ENCODE results near the gene ISOC1. TPM values are rescaled to one million over a fixed set of nuclear protein-coding genes. Genes with fewer than 3 reads are reported as not detected.

ISOC1 gene
- 22.6 TPM for polyA plus RNA-seq (2013, experiment 1 of 2)
- polyA plus RNA-seq (2013, experiment 2 of 2): 24.3 TPM

DNA sequence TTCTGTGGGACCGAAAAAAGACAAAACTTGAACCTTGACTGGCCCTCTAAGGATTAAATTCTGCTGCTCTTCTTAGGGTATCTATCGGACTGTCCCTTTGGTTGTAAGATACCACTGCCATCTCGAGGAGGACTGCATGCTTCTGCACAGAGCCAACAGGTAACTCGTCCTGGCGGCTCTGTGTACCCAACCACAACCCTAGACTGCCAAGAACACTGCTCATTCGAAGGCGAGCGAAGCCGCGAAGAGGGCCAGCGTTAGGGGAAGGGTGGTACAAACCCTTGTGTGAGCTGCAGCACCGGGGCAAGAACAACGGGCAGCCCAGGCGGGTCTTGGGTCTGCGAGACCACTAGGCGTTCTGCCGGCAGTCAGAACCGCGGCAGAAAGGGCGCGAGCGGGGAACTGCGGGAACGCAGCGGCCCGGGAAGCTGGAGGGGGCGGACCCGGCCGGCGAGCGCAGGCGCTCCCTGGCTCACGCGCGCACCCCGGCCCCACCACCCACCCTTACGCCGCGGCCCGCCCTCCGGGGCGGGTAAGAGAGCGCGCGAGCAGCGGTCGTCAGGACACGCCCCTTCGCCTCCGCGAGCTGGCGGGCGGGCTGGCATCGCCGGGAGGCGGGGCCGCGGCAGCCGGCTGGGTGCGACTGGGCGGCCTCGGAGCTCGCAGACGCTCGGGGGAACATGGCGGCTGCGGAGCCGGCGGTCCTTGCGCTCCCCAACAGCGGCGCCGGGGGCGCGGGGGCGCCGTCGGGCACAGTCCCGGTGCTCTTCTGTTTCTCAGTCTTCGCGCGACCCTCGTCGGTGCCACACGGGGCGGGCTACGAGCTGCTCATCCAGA lies at the start of gene ISOC1:
Gene ISOC1 (plus strand): TSS at position 663 of the 837 bp plus-strand sequence. CDS start 18 bp downstream, at position 681.
- Histone ChIP-seq H3K9ac (ENCODE audit: low read depth, low read length) (peak within 1 kb of the TSS; percentile 81), H3K9me3 (ENCODE audit: insufficient read depth, low read depth, low read length) (no peaks in the 10 kb centered on the region), H3K4me1 (ENCODE audit: insufficient read depth, low read length) (peaks cover 18% of the 10 kb centered on the region), H3K27ac (ENCODE audit: low read depth, low read length) (peak within 1 kb of the TSS; percentile 17; the same call in 1 of the 2 replicates), H3K4me3 (ENCODE audit: low read length) (peak within 1 kb of the TSS; percentile 95), H3K27me3 (ENCODE audit: insufficient read depth, low read length) (peaks cover 59% of the 10 kb centered on the region), H3K36me3 (ENCODE audit: insufficient read depth, low read length) (no peaks in the 10 kb centered on the region)
- WGBS: 1% methylated on average over 87 of the region's 87 CpGs

DNA sequence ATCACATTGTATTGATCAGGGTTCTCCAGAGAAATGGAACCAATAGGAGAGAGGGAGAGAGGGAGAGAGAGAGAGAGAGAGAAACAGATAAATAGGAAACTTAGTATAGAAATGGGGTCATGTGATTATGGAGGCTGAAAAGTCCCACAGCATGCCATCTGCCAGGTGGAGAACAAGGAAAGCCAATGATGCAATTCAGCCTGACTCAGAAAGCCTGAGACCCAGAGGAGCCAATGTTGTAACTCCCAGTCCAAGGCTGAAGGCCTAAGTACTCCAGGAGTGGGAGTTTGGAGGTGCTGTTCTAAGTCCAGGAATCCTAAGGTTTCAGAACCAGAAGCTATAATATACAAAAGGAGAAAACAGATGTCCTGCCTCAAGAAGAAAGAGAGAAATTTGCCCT lies 48.4 kb upstream of the ISOC1 start:
- no peak overlapping the region for H3K27ac ChIP-seq (ENCODE audit: low read depth, low read length)
- H3K4me1 ChIP-seq (ENCODE audit: insufficient read depth, low read length): no peaks in the 10 kb centered on the region
- H3K36me3 ChIP-seq (ENCODE audit: insufficient read depth, low read length): no peaks in the 10 kb centered on the region
- no peak overlapping the region for H3K4me3 ChIP-seq (ENCODE audit: low read length)
- H3K27me3 ChIP-seq (ENCODE audit: insufficient read depth, low read length): no peaks in the 10 kb centered on the region
- H3K9ac ChIP-seq (ENCODE audit: low read depth, low read length): no peak overlapping the region
- no peaks in the 10 kb centered on the region for H3K9me3 ChIP-seq (ENCODE audit: insufficient read depth, low read depth, low read length)

DNA sequence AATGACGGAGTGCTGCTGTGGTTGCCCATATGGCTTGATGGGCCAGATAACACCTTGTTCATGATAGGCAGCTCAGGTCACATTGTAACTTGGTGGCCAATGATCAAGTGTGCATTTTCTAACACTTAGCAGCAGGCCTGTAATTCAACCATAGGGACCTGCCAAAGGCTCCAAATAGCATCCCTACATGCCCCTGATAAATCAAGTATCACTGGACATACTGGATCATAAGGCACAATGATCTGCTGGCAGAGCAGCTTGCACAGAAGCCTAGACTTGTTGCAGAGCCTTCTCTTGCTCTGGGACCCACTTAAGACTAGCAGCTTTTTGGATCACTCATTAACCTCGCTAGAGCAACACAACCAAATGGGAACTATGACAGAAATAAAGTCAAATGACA lies 46.0 kb upstream of the ISOC1 start:
- Histone ChIP-seq H3K9me3 (ENCODE audit: insufficient read depth, low read depth, low read length) (no peaks in the 10 kb centered on the region), H3K9ac (ENCODE audit: low read depth, low read length) (no peak overlapping the region)
- 90% methylated on average over 1 of the region's 2 CpGs for WGBS

DNA sequence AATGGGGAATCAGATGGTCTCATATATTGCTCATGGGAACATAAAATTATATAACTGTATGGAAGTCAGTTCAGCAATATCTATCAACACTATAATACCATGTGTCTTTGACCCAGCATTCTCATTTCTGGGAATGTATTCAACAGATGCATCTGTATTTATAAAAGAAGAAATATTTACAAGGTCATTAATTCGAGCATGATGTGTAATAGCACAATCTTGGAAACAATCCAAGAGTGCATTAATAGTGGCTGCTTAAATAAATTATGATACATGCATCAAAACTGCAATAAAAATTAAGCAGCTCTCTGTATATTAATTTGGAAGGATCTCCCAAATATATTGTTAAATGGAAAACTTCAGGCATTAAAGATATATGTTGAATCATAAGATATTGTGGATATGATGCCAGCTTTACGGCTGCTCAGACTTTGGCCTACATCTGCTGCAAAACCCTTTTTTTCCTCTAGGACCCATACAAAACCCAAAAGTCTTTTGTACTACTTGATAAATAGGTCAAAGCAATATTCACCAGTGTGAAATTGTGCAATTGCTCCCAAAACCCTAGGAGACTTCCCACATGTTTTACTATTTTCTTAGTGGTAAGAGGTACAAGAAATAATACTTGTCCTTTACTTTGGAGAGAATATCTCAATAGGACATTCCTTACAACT lies 45.3 kb upstream of the ISOC1 start:
- Histone ChIP-seq H3K9me3 (ENCODE audit: insufficient read depth, low read depth, low read length) (no peaks in the 10 kb centered on the region), H3K4me1 (ENCODE audit: insufficient read depth, low read length) (no peaks in the 10 kb centered on the region), H3K36me3 (ENCODE audit: insufficient read depth, low read length) (no peaks in the 10 kb centered on the region), H3K9ac (ENCODE audit: low read depth, low read length) (no peak overlapping the region), H3K27me3 (ENCODE audit: insufficient read depth, low read length) (no peaks in the 10 kb centered on the region), H3K4me3 (ENCODE audit: low read length) (no peak overlapping the region), H3K27ac (ENCODE audit: low read depth, low read length) (no peak overlapping the region)
- WGBS: 100% methylated on average over 1 of the region's 2 CpGs

More for the DNA sequence above, 46.0 kb upstream of the ISOC1 start:
- no peak overlapping the region for H3K27ac ChIP-seq (ENCODE audit: low read depth, low read length)
- H3K27me3 ChIP-seq (ENCODE audit: insufficient read depth, low read length): no peaks in the 10 kb centered on the region
- no peaks in the 10 kb centered on the region for H3K4me1 ChIP-seq (ENCODE audit: insufficient read depth, low read length)
- no peak overlapping the region for H3K4me3 ChIP-seq (ENCODE audit: low read length)
- H3K36me3 ChIP-seq (ENCODE audit: insufficient read depth, low read length): no peaks in the 10 kb centered on the region

DNA sequence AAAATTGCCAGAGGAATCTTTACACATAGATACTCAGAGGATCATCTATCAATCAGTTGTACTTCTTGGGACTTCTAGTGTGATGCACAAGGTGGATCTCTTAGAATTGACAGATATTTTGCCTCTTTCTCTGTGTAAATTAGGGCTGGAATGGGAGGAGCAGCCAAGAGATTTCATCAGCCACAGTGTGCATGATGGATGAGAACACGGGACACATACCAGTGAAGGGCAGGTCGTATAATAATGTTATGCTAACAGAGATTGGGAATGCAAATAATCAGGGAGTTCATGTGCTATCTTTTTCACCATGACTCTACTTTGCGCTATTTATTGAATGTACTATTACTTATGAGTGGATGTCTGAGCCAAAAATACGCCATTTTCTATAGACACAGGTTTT lies 43.3 kb upstream of the ISOC1 start:
- H3K27me3 ChIP-seq (ENCODE audit: insufficient read depth, low read length): no peaks in the 10 kb centered on the region
- H3K9ac ChIP-seq (ENCODE audit: low read depth, low read length): no peak overlapping the region
- H3K27ac ChIP-seq (ENCODE audit: low read depth, low read length): no peak overlapping the region
- no peaks in the 10 kb centered on the region for H3K36me3 ChIP-seq (ENCODE audit: insufficient read depth, low read length)
- WGBS: 93% methylated on average over 3 of the region's 4 CpGs
- no peak overlapping the region for H3K4me3 ChIP-seq (ENCODE audit: low read length)
- H3K9me3 ChIP-seq (ENCODE audit: insufficient read depth, low read depth, low read length): no peaks in the 10 kb centered on the region
- H3K4me1 ChIP-seq (ENCODE audit: insufficient read depth, low read length): no peaks in the 10 kb centered on the region

DNA sequence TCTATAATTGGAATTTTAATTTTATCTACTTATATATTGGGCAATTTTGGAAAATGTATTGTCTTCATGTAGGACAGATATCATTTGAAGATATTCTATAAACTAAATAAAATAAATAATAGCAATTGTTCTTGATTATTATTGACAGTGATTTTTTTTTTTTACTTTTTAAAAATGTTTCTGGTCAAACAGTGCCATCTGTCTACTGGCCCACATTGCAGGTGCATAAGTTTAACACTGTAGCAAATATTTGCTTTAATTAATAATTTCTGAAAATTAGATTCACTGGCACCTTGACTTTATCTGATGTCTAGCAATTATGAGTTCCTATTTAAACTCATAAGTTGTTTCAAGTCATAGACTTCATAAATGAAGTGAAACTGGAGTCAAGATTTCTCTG lies 41.1 kb upstream of the ISOC1 start:
- H3K9me3 ChIP-seq (ENCODE audit: insufficient read depth, low read depth, low read length): no peaks in the 10 kb centered on the region
- H3K36me3 ChIP-seq (ENCODE audit: insufficient read depth, low read length): no peaks in the 10 kb centered on the region
- no peak overlapping the region for H3K27ac ChIP-seq (ENCODE audit: low read depth, low read length)
- H3K9ac ChIP-seq (ENCODE audit: low read depth, low read length): no peak overlapping the region
- H3K4me3 ChIP-seq (ENCODE audit: low read length): no peak overlapping the region
- no peaks in the 10 kb centered on the region for H3K4me1 ChIP-seq (ENCODE audit: insufficient read depth, low read length)
- H3K27me3 ChIP-seq (ENCODE audit: insufficient read depth, low read length): no peaks in the 10 kb centered on the region

DNA sequence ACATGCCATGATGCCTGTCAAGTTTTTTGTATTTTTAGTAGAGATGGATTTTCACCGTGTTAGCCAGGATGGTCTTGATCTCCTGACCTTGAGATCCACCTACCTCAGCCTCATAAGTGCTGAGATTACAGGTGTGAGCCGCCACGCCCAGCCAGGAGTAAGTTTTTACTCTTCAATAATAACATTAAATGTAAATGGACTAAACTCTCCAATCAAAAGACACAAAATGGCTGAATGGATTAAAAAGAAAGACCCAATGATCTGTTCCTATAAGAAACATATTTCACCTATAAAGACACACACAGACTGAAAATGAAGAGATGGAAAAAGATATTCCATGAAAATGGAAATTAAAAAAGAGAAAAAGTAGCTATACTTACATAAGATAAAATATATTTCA lies 37.2 kb upstream of the ISOC1 start:
- 97% methylated on average over 3 of the region's 3 CpGs for WGBS
- Histone ChIP-seq H3K4me1 (ENCODE audit: insufficient read depth, low read length) (no peaks in the 10 kb centered on the region), H3K27ac (ENCODE audit: low read depth, low read length) (no peak overlapping the region), H3K9ac (ENCODE audit: low read depth, low read length) (no peak overlapping the region), H3K36me3 (ENCODE audit: insufficient read depth, low read length) (no peaks in the 10 kb centered on the region), H3K9me3 (ENCODE audit: insufficient read depth, low read depth, low read length) (no peaks in the 10 kb centered on the region), H3K27me3 (ENCODE audit: insufficient read depth, low read length) (no peaks in the 10 kb centered on the region), H3K4me3 (ENCODE audit: low read length) (no peak overlapping the region)

DNA sequence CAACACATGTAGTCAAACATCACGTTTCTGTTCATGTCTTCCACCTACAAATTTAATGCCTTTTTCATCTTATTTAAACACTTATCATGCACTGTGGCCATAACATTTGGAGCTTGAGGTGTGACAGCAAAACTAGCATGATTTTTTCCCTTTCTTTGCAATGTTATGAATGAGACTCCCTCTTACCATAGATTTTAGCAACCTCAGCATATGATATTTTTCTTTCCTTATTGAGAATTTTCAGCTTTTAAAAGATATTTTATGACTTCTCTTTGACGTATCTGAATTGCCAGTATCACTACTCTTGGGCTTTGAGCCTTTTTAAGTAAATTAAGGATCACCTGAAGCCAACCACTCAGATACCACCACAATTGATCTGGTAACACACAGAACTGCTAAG lies 32.7 kb upstream of the ISOC1 start:
- WGBS: 83% methylated on average over 2 of the region's 2 CpGs
- no peaks in the 10 kb centered on the region for H3K9me3 ChIP-seq (ENCODE audit: insufficient read depth, low read depth, low read length)

DNA sequence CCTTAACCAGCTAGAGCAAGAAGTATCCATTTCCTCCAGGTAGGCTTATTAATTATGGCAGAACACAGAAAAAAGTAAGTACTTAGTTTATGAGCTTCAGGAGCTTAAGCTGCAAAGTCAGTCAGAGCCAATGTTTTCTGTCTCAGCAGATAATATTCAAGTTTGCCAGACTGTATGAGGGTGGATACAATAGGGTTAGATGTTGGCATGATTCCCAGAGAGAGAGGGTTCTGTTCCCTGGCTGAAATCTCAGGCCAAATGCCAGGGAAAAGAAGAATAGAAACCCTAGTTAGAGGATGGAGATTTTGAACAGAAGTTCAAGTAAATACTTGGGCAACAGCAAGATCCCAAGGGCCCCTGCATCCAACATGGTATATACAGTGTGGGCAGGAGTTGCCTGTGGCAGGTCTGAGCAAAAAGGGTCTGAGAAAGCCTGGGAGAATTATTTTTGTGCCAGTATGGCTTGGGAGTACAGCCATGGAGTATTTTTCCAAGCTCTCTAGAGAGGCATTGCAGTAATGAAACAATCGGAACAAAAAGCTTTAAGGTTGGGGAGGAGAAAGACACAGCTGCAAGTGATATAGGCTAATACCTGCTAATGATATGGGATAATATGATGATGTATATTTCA lies 31.0 kb upstream of the ISOC1 start:
- no peaks in the 10 kb centered on the region for H3K36me3 ChIP-seq (ENCODE audit: insufficient read depth, low read length)
- H3K27ac ChIP-seq (ENCODE audit: low read depth, low read length): no peak overlapping the region
- 89% methylated on average over 1 of the region's 1 CpG for WGBS
- H3K9me3 ChIP-seq (ENCODE audit: insufficient read depth, low read depth, low read length): no peaks in the 10 kb centered on the region
- no peaks in the 10 kb centered on the region for H3K27me3 ChIP-seq (ENCODE audit: insufficient read depth, low read length)
- H3K9ac ChIP-seq (ENCODE audit: low read depth, low read length): no peak overlapping the region
- H3K4me3 ChIP-seq (ENCODE audit: low read length): no peak overlapping the region
- H3K4me1 ChIP-seq (ENCODE audit: insufficient read depth, low read length): no peaks in the 10 kb centered on the region

More for the DNA sequence above, 32.7 kb upstream of the ISOC1 start:
- H3K27me3 ChIP-seq (ENCODE audit: insufficient read depth, low read length): no peaks in the 10 kb centered on the region
- H3K27ac ChIP-seq (ENCODE audit: low read depth, low read length): no peak overlapping the region
- no peak overlapping the region for H3K9ac ChIP-seq (ENCODE audit: low read depth, low read length)
- no peaks in the 10 kb centered on the region for H3K36me3 ChIP-seq (ENCODE audit: insufficient read depth, low read length)
- H3K4me3 ChIP-seq (ENCODE audit: low read length): no peak overlapping the region
- H3K4me1 ChIP-seq (ENCODE audit: insufficient read depth, low read length): no peaks in the 10 kb centered on the region

DNA sequence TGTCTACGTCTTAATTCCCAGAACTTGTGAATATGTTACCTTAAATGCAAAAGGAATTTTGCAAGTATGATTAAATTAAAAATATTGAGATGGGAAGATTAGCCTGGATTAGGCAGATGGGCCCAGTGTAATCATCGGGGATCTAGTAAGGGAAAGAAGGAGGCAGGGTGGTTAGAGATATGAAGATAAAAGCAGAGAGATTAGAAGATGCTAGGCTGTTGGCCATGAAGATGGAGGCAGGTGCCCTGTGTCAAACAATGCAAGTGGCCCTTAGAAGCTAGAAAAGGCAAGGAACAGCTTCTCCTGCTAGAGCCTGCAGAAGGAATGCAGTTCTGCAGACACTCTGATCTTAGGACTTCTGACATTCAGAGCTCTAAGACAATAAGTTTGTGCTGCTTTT lies 28.8 kb upstream of the ISOC1 start:
- H3K9me3 ChIP-seq (ENCODE audit: insufficient read depth, low read depth, low read length): no peaks in the 10 kb centered on the region
- no peak overlapping the region for H3K4me3 ChIP-seq (ENCODE audit: low read length)
- H3K36me3 ChIP-seq (ENCODE audit: insufficient read depth, low read length): no peaks in the 10 kb centered on the region
- H3K4me1 ChIP-seq (ENCODE audit: insufficient read depth, low read length): no peaks in the 10 kb centered on the region
- no peak overlapping the region for H3K27ac ChIP-seq (ENCODE audit: low read depth, low read length)
- 92% methylated on average over 2 of the region's 2 CpGs for WGBS
- H3K9ac ChIP-seq (ENCODE audit: low read depth, low read length): no peak overlapping the region
- no peaks in the 10 kb centered on the region for H3K27me3 ChIP-seq (ENCODE audit: insufficient read depth, low read length)

DNA sequence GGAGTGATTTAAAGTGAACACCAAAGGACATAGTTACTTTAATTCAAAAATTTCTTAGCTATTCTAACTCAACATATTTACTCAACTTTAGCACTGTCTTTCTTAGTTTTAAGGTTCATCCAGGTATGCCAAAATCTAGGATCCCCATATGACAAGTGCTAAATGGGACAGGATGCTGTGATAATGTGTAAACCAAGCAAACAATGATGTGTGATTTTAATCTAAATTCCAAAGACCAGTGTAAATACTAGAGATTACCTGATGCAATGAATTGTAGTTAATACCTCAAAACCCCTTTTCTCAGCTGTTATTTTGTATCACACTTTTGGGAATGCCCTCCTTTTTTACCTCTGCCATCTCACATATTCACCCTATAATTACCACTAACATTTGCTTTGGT lies 26.8 kb upstream of the ISOC1 start:
- Histone ChIP-seq H3K4me3 (ENCODE audit: low read length) (no peak overlapping the region), H3K36me3 (ENCODE audit: insufficient read depth, low read length) (no peaks in the 10 kb centered on the region), H3K27ac (ENCODE audit: low read depth, low read length) (no peak overlapping the region), H3K4me1 (ENCODE audit: insufficient read depth, low read length) (no peaks in the 10 kb centered on the region), H3K9ac (ENCODE audit: low read depth, low read length) (no peak overlapping the region), H3K27me3 (ENCODE audit: insufficient read depth, low read length) (no peaks in the 10 kb centered on the region), H3K9me3 (ENCODE audit: insufficient read depth, low read depth, low read length) (no peaks in the 10 kb centered on the region)

All from HUES64 (cell line).